Measurements from ENCODE around the gene ACADSB. TPM values are rescaled to one million over a fixed set of nuclear protein-coding genes. Genes with fewer than 3 reads are reported as not detected.

The ACADSB gene
- total RNA-seq, 1 donor, result 9.4 TPM

- no peak overlapping the region for H3K4me3 ChIP-seq (ENCODE audit: insufficient read depth, low read length)
- H3K4me1 ChIP-seq (ENCODE audit: insufficient read depth, low read length), result peaks cover 7% of the 10 kb centered on the region
- no peaks in the 10 kb centered on the region for H4K20me1 ChIP-seq (ENCODE audit: insufficient read depth, low read length)
- no peaks in the 10 kb centered on the region for H3K36me3 ChIP-seq (ENCODE audit: insufficient read depth, low read length)
- no peak overlapping the region for H2AFZ ChIP-seq (ENCODE audit: low read length)
- H3K27me3 ChIP-seq (ENCODE audit: insufficient read depth, low read length), result no peaks in the 10 kb centered on the region
- no peak overlapping the region for H3K4me2 ChIP-seq (ENCODE audit: insufficient read depth, low read length)
- no peak for DNase-seq (ENCODE audit: insufficient read length, low spot score, missing footprints)
- H3K27ac ChIP-seq (ENCODE audit: low read depth, low read length), result no peak overlapping the region
- no peak for TF ChIP-seq CTCF (IDR thresholded peaks at IDR 0.05; ENCODE audit: extremely low read depth, low read depth, low read length)
- H3K79me2 ChIP-seq (ENCODE audit: insufficient read depth, low read length), result no peaks in the 10 kb centered on the region
- H3K9me3 ChIP-seq (ENCODE audit: low read depth, low read length), result no peaks in the 10 kb centered on the region
Measured at GRCh38 chr10:123013456-123014419, 4.9 kb downstream of the ACADSB start.

- Histone ChIP-seq H3K79me2 (ENCODE audit: insufficient read depth, low read length) (no peaks in the 10 kb centered on the region), H3K27ac (ENCODE audit: low read depth, low read length) (no peak overlapping the region), H3K36me3 (ENCODE audit: insufficient read depth, low read length) (no peaks in the 10 kb centered on the region), H3K4me2 (ENCODE audit: insufficient read depth, low read length) (no peak overlapping the region), H3K4me3 (ENCODE audit: insufficient read depth, low read length) (no peak overlapping the region), H4K20me1 (ENCODE audit: insufficient read depth, low read length) (no peaks in the 10 kb centered on the region), H3K9me3 (ENCODE audit: low read depth, low read length) (no peaks in the 10 kb centered on the region), H3K27me3 (ENCODE audit: insufficient read depth, low read length) (no peaks in the 10 kb centered on the region), H2AFZ (ENCODE audit: low read length) (no peak overlapping the region), H3K4me1 (ENCODE audit: insufficient read depth, low read length) (peaks cover under 1% of the 10 kb centered on the region)
- no peak for DNase-seq (ENCODE audit: insufficient read length, low spot score, missing footprints)
- no peak for TF ChIP-seq CTCF (IDR thresholded peaks at IDR 0.05; ENCODE audit: extremely low read depth, low read depth, low read length)
Measured at GRCh38 chr10:123014772-123015171, 6.0 kb downstream of the ACADSB start.

GRCh38 chr10:123016228-123016627 is 7.4 kb downstream of the ACADSB start:
- Histone ChIP-seq H3K79me2 (ENCODE audit: insufficient read depth, low read length) (no peaks in the 10 kb centered on the region), H3K4me1 (ENCODE audit: insufficient read depth, low read length) (no peaks in the 10 kb centered on the region), H4K20me1 (ENCODE audit: insufficient read depth, low read length) (no peaks in the 10 kb centered on the region), H3K4me2 (ENCODE audit: insufficient read depth, low read length) (no peak overlapping the region), H3K27me3 (ENCODE audit: insufficient read depth, low read length) (no peaks in the 10 kb centered on the region), H3K27ac (ENCODE audit: low read depth, low read length) (no peak overlapping the region), H3K4me3 (ENCODE audit: insufficient read depth, low read length) (no peak overlapping the region), H2AFZ (ENCODE audit: low read length) (no peak overlapping the region), H3K36me3 (ENCODE audit: insufficient read depth, low read length) (no peaks in the 10 kb centered on the region), H3K9me3 (ENCODE audit: low read depth, low read length) (no peaks in the 10 kb centered on the region)
- no peak for DNase-seq (ENCODE audit: insufficient read length, low spot score, missing footprints)
- no peak for TF ChIP-seq CTCF (IDR thresholded peaks at IDR 0.05; ENCODE audit: extremely low read depth, low read depth, low read length)

GRCh38 chr10:123017421-123018165 is 8.8 kb downstream of the ACADSB start:
- no peaks in the 10 kb centered on the region for H3K79me2 ChIP-seq (ENCODE audit: insufficient read depth, low read length)
- no peaks in the 10 kb centered on the region for H3K9me3 ChIP-seq (ENCODE audit: low read depth, low read length)
- no peak overlapping the region for H3K4me3 ChIP-seq (ENCODE audit: insufficient read depth, low read length)
- no peaks in the 10 kb centered on the region for H3K36me3 ChIP-seq (ENCODE audit: insufficient read depth, low read length)
- no peaks in the 10 kb centered on the region for H3K27me3 ChIP-seq (ENCODE audit: insufficient read depth, low read length)
- H2AFZ ChIP-seq (ENCODE audit: low read length), result no peak overlapping the region
- H3K4me1 ChIP-seq (ENCODE audit: insufficient read depth, low read length), result no peaks in the 10 kb centered on the region
- no peak for DNase-seq (ENCODE audit: insufficient read length, low spot score, missing footprints)
- TF ChIP-seq CTCF (IDR thresholded peaks at IDR 0.05; ENCODE audit: extremely low read depth, low read depth, low read length), result no peak
- no peak overlapping the region for H3K4me2 ChIP-seq (ENCODE audit: insufficient read depth, low read length)
- H3K27ac ChIP-seq (ENCODE audit: low read depth, low read length), result no peak overlapping the region
- no peaks in the 10 kb centered on the region for H4K20me1 ChIP-seq (ENCODE audit: insufficient read depth, low read length)
